Lower leg skin (tissue), 3 donors: Measurements from ENCODE around the gene CLASP1.

Source experiments
- CTCF ChIP-seq, 3 donors: fragments of 450-650 bp; IDR thresholded peaks; one replicate each; pipeline ENCODE4 v1.5.1; 2016; ENCODE audit warnings: antibody characterized with exemption in 3 of 3, mild to moderate bottlenecking in 3 of 3, moderate library complexity in 2 of 3
- POLR2A ChIP-seq, 2 donors: fragments of 450-650 bp; IDR thresholded peaks; one replicate each; pipeline ENCODE4 v1.6.1; 2016 to 2017; ENCODE audit warnings: antibody characterized with exemption in 2 of 2, mild to moderate bottlenecking in 1 of 2, moderate library complexity in 1 of 2

- TF ChIP-seq CTCF (IDR thresholded peaks at IDR 0.05) (no peak), POLR2A (IDR thresholded peaks at IDR 0.05) (no peak)
Observed at GRCh38 chr2:121288454-121289231, 360.6 kb downstream of the CLASP1 start.
